ENCODE results near the gene DKC1.

DNA sequence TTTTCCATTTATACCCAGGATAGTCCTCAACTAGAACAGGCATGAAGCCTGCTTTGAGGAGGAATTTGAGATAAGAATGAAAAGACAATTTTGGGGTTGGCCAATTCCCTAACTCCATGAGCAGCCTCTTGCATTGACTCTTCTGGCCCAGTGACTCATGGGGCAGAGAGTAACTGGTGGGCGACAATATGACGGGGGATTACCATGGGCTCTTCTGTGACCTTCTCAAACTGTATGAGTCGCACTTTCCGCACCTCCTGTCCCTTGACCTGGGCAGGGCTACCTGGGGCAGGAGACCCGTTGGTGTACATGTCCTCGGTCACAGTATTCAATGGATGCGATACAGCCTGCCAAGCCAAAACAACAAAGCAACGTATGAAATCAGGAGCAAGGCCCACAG lies 29.3 kb downstream of the DKC1 start:
- TF ChIP-seq, protein P1, sequence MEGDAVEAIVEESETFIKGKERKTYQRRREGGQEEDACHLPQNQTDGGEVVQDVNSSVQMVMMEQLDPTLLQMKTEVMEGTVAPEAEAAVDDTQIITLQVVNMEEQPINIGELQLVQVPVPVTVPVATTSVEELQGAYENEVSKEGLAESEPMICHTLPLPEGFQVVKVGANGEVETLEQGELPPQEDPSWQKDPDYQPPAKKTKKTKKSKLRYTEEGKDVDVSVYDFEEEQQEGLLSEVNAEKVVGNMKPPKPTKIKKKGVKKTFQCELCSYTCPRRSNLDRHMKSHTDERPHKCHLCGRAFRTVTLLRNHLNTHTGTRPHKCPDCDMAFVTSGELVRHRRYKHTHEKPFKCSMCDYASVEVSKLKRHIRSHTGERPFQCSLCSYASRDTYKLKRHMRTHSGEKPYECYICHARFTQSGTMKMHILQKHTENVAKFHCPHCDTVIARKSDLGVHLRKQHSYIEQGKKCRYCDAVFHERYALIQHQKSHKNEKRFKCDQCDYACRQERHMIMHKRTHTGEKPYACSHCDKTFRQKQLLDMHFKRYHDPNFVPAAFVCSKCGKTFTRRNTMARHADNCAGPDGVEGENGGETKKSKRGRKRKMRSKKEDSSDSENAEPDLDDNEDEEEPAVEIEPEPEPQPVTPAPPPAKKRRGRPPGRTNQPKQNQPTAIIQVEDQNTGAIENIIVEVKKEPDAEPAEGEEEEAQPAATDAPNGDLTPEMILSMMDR (conservative IDR thresholded peaks at IDR 0.05; ENCODE audit: low read depth, low read length): no peak
- no peak for TF ChIP-seq EZH2 (IDR thresholded peaks at IDR 0.05; ENCODE audit: borderline replicate concordance, low read depth, low read length, poor library complexity, severe bottlenecking)
